BLaER1 treated with 17β-estradiol and CSF1 and Interleukin-3, amounts not matched to agents 10 nM and 100 nM (cell line): ENCODE results near the gene KIF2C.
"Not testable (repeated sequence)": the region's sequence is repeated elsewhere in the genome, so short reads cannot be mapped to it uniquely, and the experiment has no call there.

ENCODE experiments used
- H3K27ac ChIP-seq, 11 experiments: shearing (Covaris generic); formaldehyde crosslinking; 2 replicates each; pipeline ENCODE4 v1.8.1; 2022
- H3K27me3 ChIP-seq, 11 experiments: shearing (Covaris generic); formaldehyde crosslinking; 2 replicates each; pipeline ENCODE4 v1.8.1; 2022
- H3K36me3 ChIP-seq, 11 experiments: shearing (Covaris generic); formaldehyde crosslinking; 2 replicates each; pipeline ENCODE4 v1.8.1; 2022
- H3K4me1 ChIP-seq, 10 experiments: shearing (Covaris generic); formaldehyde crosslinking; 2 replicates each; pipeline ENCODE4 v1.8.1; 2022
- H3K4me2 ChIP-seq, 11 experiments: shearing (Covaris generic); formaldehyde crosslinking; 2 replicates each; pipeline ENCODE4 v1.8.1; 2022
- H3K4me3 ChIP-seq, 10 experiments: shearing (Covaris generic); formaldehyde crosslinking; 2 replicates each; pipeline ENCODE4 v1.8.1; 2022
- H3K9ac ChIP-seq, 11 experiments: shearing (Covaris generic); formaldehyde crosslinking; 2 replicates each; pipeline ENCODE4 v1.8.1; 2022
- H3K9me3 ChIP-seq, 11 experiments: shearing (Covaris generic); formaldehyde crosslinking; replicated peaks in 1 of 11; 2 replicates each; pipeline ENCODE4 v1.8.1; 2022
- H4K20me1 ChIP-seq, 11 experiments: shearing (Covaris generic); formaldehyde crosslinking; 2 replicates each; pipeline ENCODE4 v1.8.1; 2022
- Cebpa-rat ChIP-seq, 11 experiments: shearing (Covaris generic); IDR thresholded peaks; 2 replicates each; pipeline ENCODE4 v1.8.1; 2022

The KIF2C gene

DNA sequence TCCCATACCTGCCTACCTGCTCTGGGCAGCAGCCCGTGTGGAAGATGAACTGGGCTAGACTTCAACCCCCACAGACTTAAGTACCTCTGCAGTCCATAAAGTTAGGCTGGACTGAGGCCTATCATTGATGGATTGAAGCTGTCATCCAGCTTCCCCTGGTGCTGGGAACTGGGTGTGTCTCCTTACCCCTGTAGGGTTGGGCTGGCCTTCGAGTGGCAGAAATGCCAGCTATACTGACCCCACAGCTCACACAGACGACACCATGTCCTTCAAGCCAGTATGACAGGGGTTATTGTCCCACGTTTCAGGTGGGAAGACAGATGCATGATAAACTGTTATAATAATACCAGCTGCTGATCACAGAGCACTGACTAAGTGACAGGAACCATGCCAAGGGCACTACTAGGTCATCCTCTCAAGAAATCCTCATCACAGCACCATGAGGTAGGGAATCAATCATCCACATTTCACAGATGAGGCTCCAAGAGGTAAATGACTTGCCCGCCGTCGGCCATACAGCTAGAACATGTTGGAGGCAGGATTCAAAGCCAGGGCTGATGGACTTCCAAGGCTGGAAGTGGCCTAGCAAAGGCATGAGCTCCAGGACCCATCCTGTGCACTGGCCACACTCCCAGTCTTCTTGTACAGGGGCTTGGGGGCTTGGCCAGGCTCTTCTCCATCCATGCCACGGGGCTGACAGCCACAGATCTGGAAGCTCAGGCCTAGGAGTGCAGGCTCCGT is 48.7 kb downstream of the KIF2C start, which contains the start of gene BEST4:
Gene BEST4 (minus strand): TSS at position 51 of the 741 bp plus-strand sequence. CDS start 465 bp downstream, outside the sequence.
- no peak within 1 kb of the TSS for H3K4me3 ChIP-seq
- H3K27me3 ChIP-seq, result no peaks in the 10 kb centered on the region; a peak in 2 of 22 replicates
- H4K20me1 ChIP-seq, result no peaks in the 10 kb centered on the region; a peak in 1 of 22 replicates
- no peak for TF ChIP-seq Cebpa-rat (IDR thresholded peaks at IDR 0.05)
- H3K27ac ChIP-seq, result peak within 1 kb of the TSS in 1 of 11 experiments; percentile 66; a peak in 2 of 22 replicates
- H3K4me2 ChIP-seq, result peak within 1 kb of the TSS in 2 of 11 experiments; percentile 76 to 97; a peak in 1 of 22 replicates
- H3K4me1 ChIP-seq, result peaks cover 25 to 41% (median 36%) of the 10 kb centered on the region in 10 experiments
- no peaks in the 10 kb centered on the region for H3K9me3 ChIP-seq
- 0 out of 22 replicates have a peak within 1 kb of the TSS, but pooled peaks of 1 of the 11 experiments have one; percentile 76 for H3K9ac ChIP-seq
- no peaks in the 10 kb centered on the region for H3K36me3 ChIP-seq

GRCh38 chr1:44790968-44791801 is 51.5 kb downstream of the KIF2C start:
- peaks cover 0 to 16% (median 9%) of the 10 kb centered on the region in 10 experiments; a peak in 16 of 20 replicates for H3K4me1 ChIP-seq
- no peaks in the 10 kb centered on the region for H3K36me3 ChIP-seq
- TF ChIP-seq Cebpa-rat (IDR thresholded peaks at IDR 0.05), result no peak
- no peak overlapping the region for H3K4me3 ChIP-seq
- no peak overlapping the region for H3K4me2 ChIP-seq
- no peaks in the 10 kb centered on the region; a peak in 1 of 22 replicates for H3K27me3 ChIP-seq
- no peaks in the 10 kb centered on the region for H3K9me3 ChIP-seq
- 0 out of 22 replicates have a peak overlapping the region, but pooled peaks of 1 of the 11 experiments have one; percentile 2 for H3K9ac ChIP-seq
- H4K20me1 ChIP-seq, result no peaks in the 10 kb centered on the region
- H3K27ac ChIP-seq, result no peak overlapping the region

GRCh38 chr1:44792736-44793502 is 53.3 kb downstream of the KIF2C start:
- Histone ChIP-seq H3K27ac (no peak overlapping the region; a peak in 1 of 22 replicates), H3K9me3 (no peaks in the 10 kb centered on the region), H3K9ac (peak overlapping the region in 1 of 11 experiments; percentile 5; a peak in 2 of 22 replicates), H3K4me3 (no peak overlapping the region), H3K4me1 (peaks cover 0 to 10% (median 3%) of the 10 kb centered on the region in 10 experiments; a peak in 3 of 20 replicates), H3K4me2 (no peak overlapping the region; a peak in 1 of 22 replicates), H3K27me3 (no peaks in the 10 kb centered on the region), H4K20me1 (no peaks in the 10 kb centered on the region), H3K36me3 (no peaks in the 10 kb centered on the region)
- no peak for TF ChIP-seq Cebpa-rat (IDR thresholded peaks at IDR 0.05)

- H3K9me3 ChIP-seq, H3K4me3 ChIP-seq, H3K27ac ChIP-seq, H3K9ac ChIP-seq, H3K27me3 ChIP-seq, H3K4me2 ChIP-seq: not testable (repeated sequence)
- peaks cover 10 to 12% (median 11%) of the 10 kb centered on the region in 11 experiments for H3K36me3 ChIP-seq
- H3K4me1 ChIP-seq, result peaks cover 25 to 38% (median 34%) of the 10 kb centered on the region in 10 experiments
- peaks cover 3 to 25% (median 12%) of the 10 kb centered on the region in 11 experiments; a peak in 15 of 22 replicates for H4K20me1 ChIP-seq
These were observed 58.2 kb downstream of the KIF2C start for GRCh38 chr1:44797886-44798285.

GRCh38 chr1:44798481-44799365 is 59.1 kb downstream of the KIF2C start:
- peaks cover 18 to 21% (median 20%) of the 10 kb centered on the region in 11 experiments for H3K36me3 ChIP-seq
- H3K27me3 ChIP-seq, result no peaks in the 10 kb centered on the region
- peaks cover 3 to 33% (median 18%) of the 10 kb centered on the region in 11 experiments; a peak in 15 of 22 replicates for H4K20me1 ChIP-seq
- peak overlapping the region in 2 of 10 experiments; percentile 90 to 97; a peak in 3 of 20 replicates for H3K4me3 ChIP-seq
- peak overlapping the region; percentile 57 to 97 (median 95); a peak in 19 of 22 replicates for H3K9ac ChIP-seq
- no peaks in the 10 kb centered on the region for H3K9me3 ChIP-seq
- H3K4me2 ChIP-seq, result peak overlapping the region; percentile 38 to 99 (median 90)
- H3K27ac ChIP-seq, result peak overlapping the region in 9 of 11 experiments; percentile 90 to 96 (median 94); a peak in 16 of 22 replicates
- TF ChIP-seq Cebpa-rat (IDR thresholded peaks at IDR 0.05), result no peak
- peaks cover 33 to 45% (median 37%) of the 10 kb centered on the region in 10 experiments for H3K4me1 ChIP-seq

GRCh38 chr1:44799770-44800584 is 60.3 kb downstream of the KIF2C start, which contains the start of gene PLK3:
Gene PLK3 (plus strand): TSS chr1:44800377. CDS start chr1:44800464, 87 bp downstream.
- peak within 1 kb of the TSS; percentile 63 to 96 (median 93) for H3K27ac ChIP-seq

More at GRCh38 chr1:44799770-44800584, 60.3 kb downstream of the KIF2C start, which contains the start of gene PLK3:
- TF ChIP-seq Cebpa-rat (IDR thresholded peaks at IDR 0.05), result no peak
- H4K20me1 ChIP-seq, result peaks cover 3 to 42% (median 21%) of the 10 kb centered on the region in 11 experiments; a peak in 15 of 22 replicates
- H3K27me3 ChIP-seq, result no peaks in the 10 kb centered on the region
- H3K4me1 ChIP-seq, result peaks cover 38 to 55% (median 46%) of the 10 kb centered on the region in 10 experiments
- no peaks in the 10 kb centered on the region for H3K9me3 ChIP-seq
- H3K36me3 ChIP-seq, result peaks cover 29 to 33% (median 32%) of the 10 kb centered on the region in 11 experiments
- peak within 1 kb of the TSS; percentile 86 to 99 (median 91) for H3K4me2 ChIP-seq
- peak within 1 kb of the TSS; percentile 91 to 97 (median 95) for H3K9ac ChIP-seq
- peak within 1 kb of the TSS; percentile 90 to 98 (median 96) for H3K4me3 ChIP-seq
